Measurements from ENCODE around the gene NBDY.
A peak's percentile ranks its signal among the peaks of the same experiment; 100 is the strongest.

NBDY gene

GRCh38 chrX:56786889-56787733 lies 58.1 kb downstream of the NBDY start:
- no peak for DNase-seq

- DNase-seq, result no peak
Measured at GRCh38 chrX:56787734-56788152, 58.7 kb downstream of the NBDY start.

- no peak for DNase-seq
Measured at GRCh38 chrX:56788229-56788628, 59.2 kb downstream of the NBDY start.

GRCh38 chrX:56788717-56789122 lies 59.7 kb downstream of the NBDY start:
- DNase-seq, result no peak

GRCh38 chrX:56789518-56790070 lies 60.6 kb downstream of the NBDY start:
- DNase-seq, result no peak

- no peak for DNase-seq
Measured at GRCh38 chrX:56790778-56791177, 61.7 kb downstream of the NBDY start.

- DNase-seq, result no peak
Measured at GRCh38 chrX:56791456-56791855, 62.4 kb downstream of the NBDY start.

- DNase-seq, result no peak
Measured at GRCh38 chrX:56792270-56793111, 63.4 kb downstream of the NBDY start.

- no peak for DNase-seq
Measured at GRCh38 chrX:56793112-56793430, 64.0 kb downstream of the NBDY start.

- no peak for DNase-seq
Measured at GRCh38 chrX:56793521-56794320, 64.7 kb downstream of the NBDY start.

- DNase-seq, result no peak
Measured at GRCh38 chrX:56794404-56795230, 65.6 kb downstream of the NBDY start.

- DNase-seq, result no peak
Measured at GRCh38 chrX:56795309-56795868, 66.3 kb downstream of the NBDY start.

- no peak for DNase-seq
Measured at GRCh38 chrX:56796641-56797395, 67.8 kb downstream of the NBDY start.

- DNase-seq, result no peak
Measured at GRCh38 chrX:56797574-56798338, 68.7 kb downstream of the NBDY start.

GRCh38 chrX:56798339-56798711 lies 69.3 kb downstream of the NBDY start:
- no peak for DNase-seq

GRCh38 chrX:56798866-56799758 lies 70.1 kb downstream of the NBDY start:
- DNase-seq, result no peak

GRCh38 chrX:56800307-56800706 lies 71.3 kb downstream of the NBDY start:
- DNase-seq, result no peak

GRCh38 chrX:56800801-56801200 lies 71.8 kb downstream of the NBDY start:
- peak; percentile 51 for DNase-seq

- no peak for DNase-seq
Measured at GRCh38 chrX:56802428-56802827, 73.4 kb downstream of the NBDY start.

Data from stimulated activated CD4-positive, alpha-beta T cell treated with anti-CD3 and anti-CD28 coated beads, Interleukin-4, amount 100 ng/mL, for 1 hour (primary cell).